Epithelial cell of proximal tubule (primary cell): ENCODE data around the gene HOXC9. TPM values are rescaled to one million over a fixed set of nuclear protein-coding genes. Genes with fewer than 3 reads are reported as not detected.

ENCODE experiments used
- DNase-seq: peaks from one replicate; pipeline ENCODE4 v3.0.0-alpha.2; 2011; ENCODE audit warnings: low read depth
- H3K4me3 ChIP-seq: 2 replicates; pipeline ENCODE4 v1.5.1; 2011; ENCODE audit warnings: low read depth, mild to moderate bottlenecking, low read length
- total RNA-seq: library from RNA; depleted of rRNA; stranded (reverse); fragments of >200 nt; gene quantifications from 2 replicates; pipeline ENCODE4 v1.2.3, GENCODE V29; 2015
- TF ChIP-seq, protein P1 (sequence below): conservative IDR thresholded peaks from 2 replicates; pipeline ENCODE4 v1.5.1; 2012; ENCODE audit warnings: low read depth, mild to moderate bottlenecking, low read length

The HOXC9 gene
- total RNA-seq, 1 donor from 2014 or later: 11.0 TPM

DNA sequence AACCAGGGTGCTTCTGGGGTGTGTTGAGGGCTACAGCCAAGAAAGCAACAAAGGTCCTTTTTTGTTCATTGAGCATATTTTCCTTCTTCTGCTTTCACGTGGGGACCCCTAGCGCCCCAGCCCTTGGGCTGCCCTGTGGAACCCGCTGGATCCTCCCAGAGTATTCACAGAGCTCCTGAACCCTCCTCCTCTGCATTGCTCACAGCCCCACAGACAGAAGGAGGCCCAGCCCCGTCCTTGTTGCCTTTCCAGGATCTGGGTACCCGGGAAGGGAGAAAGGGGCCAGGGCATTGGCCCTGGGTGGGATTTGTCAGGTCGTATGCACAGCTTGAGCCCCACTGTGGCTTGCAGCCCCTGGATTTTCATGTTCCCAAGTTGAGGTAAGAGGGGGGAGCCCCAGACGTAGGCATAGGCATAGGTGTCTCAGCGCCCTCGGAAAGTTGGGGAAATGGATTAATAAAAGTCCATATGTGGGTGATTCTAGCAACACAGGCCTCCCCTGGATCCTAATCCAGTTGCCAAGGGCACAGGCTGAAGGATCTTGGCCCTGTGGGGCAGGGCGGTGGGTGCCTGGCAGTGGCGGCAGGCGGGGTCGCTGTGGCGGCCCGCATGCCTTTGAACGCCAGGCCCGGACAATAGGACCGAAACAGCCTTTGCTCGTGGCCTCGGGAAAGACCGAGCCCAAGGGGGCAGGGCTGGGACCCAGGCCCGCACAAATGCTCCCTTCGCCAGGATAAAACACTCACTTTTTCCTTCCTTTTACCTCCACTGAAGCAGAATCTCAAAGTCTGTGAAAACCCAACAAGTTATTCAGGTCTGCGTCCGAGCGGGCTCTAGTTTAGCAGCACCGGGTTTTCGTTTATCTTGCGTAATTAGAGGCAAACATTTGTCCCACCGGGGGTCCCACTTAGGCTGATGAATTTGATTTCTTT is 18.1 kb upstream of the HOXC9 start:
- TF ChIP-seq, protein P1, sequence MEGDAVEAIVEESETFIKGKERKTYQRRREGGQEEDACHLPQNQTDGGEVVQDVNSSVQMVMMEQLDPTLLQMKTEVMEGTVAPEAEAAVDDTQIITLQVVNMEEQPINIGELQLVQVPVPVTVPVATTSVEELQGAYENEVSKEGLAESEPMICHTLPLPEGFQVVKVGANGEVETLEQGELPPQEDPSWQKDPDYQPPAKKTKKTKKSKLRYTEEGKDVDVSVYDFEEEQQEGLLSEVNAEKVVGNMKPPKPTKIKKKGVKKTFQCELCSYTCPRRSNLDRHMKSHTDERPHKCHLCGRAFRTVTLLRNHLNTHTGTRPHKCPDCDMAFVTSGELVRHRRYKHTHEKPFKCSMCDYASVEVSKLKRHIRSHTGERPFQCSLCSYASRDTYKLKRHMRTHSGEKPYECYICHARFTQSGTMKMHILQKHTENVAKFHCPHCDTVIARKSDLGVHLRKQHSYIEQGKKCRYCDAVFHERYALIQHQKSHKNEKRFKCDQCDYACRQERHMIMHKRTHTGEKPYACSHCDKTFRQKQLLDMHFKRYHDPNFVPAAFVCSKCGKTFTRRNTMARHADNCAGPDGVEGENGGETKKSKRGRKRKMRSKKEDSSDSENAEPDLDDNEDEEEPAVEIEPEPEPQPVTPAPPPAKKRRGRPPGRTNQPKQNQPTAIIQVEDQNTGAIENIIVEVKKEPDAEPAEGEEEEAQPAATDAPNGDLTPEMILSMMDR: no peak
- no peak for DNase-seq
- peak overlapping the region; percentile 98 for H3K4me3 ChIP-seq

DNA sequence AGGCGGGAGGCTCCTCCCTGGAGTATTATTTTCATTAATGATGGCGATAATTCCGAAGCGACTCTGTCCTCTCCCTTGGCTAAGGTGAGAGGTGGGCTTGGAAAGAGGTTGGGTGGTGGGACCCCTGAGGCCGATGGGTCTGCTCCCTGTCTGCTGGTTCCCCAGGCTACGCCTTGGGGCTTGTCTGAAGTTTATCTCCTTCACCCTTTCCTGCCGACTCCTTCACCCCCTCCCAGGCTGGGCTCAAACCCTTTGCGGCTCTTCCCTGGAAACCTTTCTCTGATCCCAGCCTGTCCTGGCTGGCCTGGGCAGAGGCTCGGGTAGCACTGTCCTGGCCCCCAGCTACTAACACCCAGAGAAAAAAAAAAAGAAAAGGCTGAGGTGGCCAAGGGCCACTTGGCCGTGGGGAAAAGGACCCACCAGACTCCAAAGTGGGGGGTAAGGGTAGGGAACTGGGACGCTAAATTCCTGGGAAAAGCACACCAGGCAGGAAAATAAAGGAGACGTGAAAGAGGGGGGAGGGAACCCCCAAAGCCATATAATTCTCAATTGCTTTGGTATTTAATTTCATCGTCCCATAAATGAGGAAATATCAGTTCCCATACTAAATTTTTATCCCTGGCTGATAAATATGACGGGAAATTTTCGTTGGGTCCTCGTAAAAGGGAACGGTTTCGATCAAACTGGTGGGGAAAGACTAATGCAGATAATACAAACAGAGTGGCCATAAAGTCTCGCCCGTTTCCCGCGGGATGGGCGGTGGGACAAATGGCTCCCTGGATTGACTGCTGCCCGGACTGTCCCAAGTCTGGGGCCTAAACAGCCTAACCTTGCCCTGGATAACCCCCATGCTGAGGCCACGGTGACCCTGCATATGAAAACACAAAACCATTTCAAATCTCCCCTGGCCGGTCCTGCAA is 17.1 kb upstream of the HOXC9 start:
- H3K4me3 ChIP-seq: peak overlapping the region; percentile 98
- no peak for DNase-seq
- TF ChIP-seq, protein P1: no peak

DNA sequence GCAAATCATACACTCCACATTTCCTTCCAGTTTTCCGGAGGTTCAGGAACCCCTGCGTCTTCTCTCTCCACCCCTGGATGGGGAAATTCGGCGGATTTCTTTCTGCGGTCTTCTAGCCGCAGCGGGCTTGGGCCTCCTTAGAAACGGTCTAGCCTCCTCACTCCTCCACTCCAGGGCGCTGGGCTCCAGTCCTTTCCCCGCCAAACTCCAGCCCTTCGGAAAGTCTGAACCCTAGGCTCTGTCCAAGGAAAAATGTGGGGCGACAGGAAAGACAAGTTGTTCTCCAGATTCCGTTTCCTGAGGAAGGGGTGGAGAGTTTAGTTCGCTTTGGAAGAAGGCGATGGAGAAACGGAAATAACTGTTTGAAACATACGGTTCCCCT is 16.4 kb upstream of the HOXC9 start:
- TF ChIP-seq, protein P1: no peak
- peak overlapping the region; percentile 98 for H3K4me3 ChIP-seq

DNA sequence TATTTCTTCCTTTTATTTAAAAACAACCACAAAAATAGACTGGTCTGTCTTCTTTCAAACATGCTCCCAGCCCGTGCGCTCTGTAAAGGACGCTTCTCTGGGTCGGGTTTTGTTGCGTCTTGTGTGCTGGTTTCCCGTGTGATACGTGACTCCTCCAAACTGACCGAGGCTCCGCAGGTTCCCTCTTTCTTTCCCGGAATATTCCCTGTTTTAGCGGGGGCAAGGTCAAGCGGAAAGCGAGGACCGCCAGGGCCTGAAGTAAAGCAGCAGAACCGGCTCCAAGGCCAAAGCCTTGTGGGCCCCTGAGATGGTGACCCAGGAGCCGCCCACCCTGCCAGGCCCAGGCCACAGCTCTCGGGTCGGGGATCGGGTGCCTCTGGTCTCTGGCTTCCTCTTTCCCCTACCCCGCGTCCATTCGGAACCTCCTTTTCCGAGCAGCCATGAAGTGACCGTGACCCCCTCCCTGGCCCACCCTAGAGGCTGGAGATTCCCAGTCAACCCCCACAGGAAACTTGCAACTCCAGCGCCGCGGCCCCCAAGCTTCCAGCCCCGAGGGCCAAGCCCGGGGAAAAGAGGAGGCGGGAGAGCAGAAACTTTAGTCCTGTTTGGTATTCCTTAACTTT is 15.9 kb upstream of the HOXC9 start:
- DNase-seq: no peak
- peak overlapping the region; percentile 98 for H3K4me3 ChIP-seq
- TF ChIP-seq, protein P1: no peak

More for the DNA sequence above, 16.4 kb upstream of the HOXC9 start:
- no peak for DNase-seq

DNA sequence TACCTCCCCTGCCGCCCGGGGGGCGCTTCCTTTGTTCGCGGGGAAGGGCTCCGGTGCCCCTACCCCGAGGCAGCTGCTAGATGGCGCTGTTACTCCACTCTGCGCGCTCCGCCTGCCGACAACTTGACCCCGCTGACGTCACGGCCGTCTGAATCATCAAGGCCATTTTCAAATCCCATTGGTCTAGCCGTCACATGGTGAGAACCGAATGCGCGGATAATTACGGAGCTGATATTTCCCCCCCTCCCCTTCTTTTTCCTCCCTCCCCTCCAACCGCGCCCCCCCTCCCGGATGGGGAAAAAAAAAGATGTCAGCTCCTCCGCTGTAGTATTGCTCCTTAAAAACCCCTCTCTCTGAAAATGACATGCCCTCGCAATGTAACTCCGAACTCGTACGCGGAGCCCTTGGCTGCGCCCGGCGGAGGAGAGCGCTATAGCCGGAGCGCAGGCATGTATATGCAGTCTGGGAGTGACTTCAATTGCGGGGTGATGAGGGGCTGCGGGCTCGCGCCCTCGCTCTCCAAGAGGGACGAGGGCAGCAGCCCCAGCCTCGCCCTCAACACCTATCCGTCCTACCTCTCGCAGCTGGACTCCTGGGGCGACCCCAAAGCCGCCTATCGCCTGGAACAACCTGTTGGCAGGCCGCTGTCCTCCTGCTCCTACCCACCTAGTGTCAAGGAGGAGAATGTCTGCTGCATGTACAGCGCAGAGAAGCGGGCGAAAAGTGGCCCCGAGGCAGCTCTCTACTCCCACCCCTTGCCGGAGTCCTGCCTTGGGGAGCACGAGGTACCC is 14.9 kb upstream of the HOXC9 start, which contains the start of gene HOXC10:
TSS of gene HOXC10 (plus strand) at position 246 of the 791 bp plus-strand sequence. CDS start at position 360, 114 bp downstream.
- DNase-seq: peak; percentile 78
- TF ChIP-seq, protein P1: peak; percentile 78
- peak within 1 kb of the TSS; percentile 98 for H3K4me3 ChIP-seq

DNA sequence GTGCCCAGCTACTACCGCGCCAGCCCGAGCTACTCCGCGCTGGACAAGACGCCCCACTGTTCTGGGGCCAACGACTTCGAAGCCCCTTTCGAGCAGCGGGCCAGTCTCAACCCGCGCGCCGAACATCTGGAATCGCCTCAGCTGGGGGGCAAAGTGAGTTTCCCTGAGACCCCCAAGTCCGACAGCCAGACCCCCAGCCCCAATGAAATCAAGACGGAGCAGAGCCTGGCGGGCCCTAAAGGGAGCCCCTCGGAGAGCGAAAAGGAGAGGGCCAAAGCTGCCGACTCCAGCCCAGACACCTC is 14.3 kb upstream of the HOXC9 start:
- DNase-seq: no peak
- TF ChIP-seq, protein P1: no peak
- H3K4me3 ChIP-seq: peak overlapping the region; percentile 98
